Liver (tissue), 9 donors: Measurements from ENCODE around the gene FXYD4. TPM values are rescaled to one million over a fixed set of nuclear protein-coding genes. Genes with fewer than 3 reads are reported as not detected.

Source experiments
- DNase-seq: peaks from one replicate; pipeline ENCODE4 v3.0.0-alpha.2; 2017; ENCODE audit warnings: low spot score
- H3K27ac ChIP-seq, 2 donors: one replicate each; pipeline ENCODE4 v1.7.0; 2013; ENCODE audit warnings: inconsistent platforms in 2 of 2, low read length in 2 of 2, control low read depth in 1 of 2, low read depth in 1 of 2, mild to moderate bottlenecking in 1 of 2
- H3K27me3 ChIP-seq, 4 donors: one replicate each; pipeline versions ENCODE4 v1.6.1 to v1.7.0; 2013; ENCODE audit warnings: low read length in 3 of 4, inconsistent platforms in 1 of 4, mild to moderate bottlenecking in 1 of 4, moderate library complexity in 1 of 4; ENCODE audit not compliant: control insufficient read depth in 4 of 4, insufficient read depth in 4 of 4
- H3K36me3 ChIP-seq, 4 donors: one replicate each; pipeline versions ENCODE4 v1.6.1 to v1.7.0; 2013; ENCODE audit warnings: low read length in 3 of 4, mild to moderate bottlenecking in 3 of 4, low read depth in 1 of 4, moderate library complexity in 1 of 4; ENCODE audit not compliant: control insufficient read depth in 4 of 4, insufficient read depth in 3 of 4
- H3K4me1 ChIP-seq, 4 donors: one replicate each; pipeline versions ENCODE4 v1.6.1 to v1.7.0; 2013; ENCODE audit warnings: low read length in 3 of 4, mild to moderate bottlenecking in 3 of 4, moderate library complexity in 1 of 4; ENCODE audit not compliant: control insufficient read depth in 4 of 4, insufficient read depth in 4 of 4
- H3K4me3 ChIP-seq, 3 donors: one replicate each; pipeline versions ENCODE4 v1.6.1 to v1.7.0; 2013; ENCODE audit warnings: low read length in 3 of 3, control low read depth in 1 of 3, low read depth in 1 of 3, mild to moderate bottlenecking in 1 of 3
- H3K9ac ChIP-seq, 2 donors: one replicate each; pipeline ENCODE4 v1.7.0; 2013; ENCODE audit warnings: low read length in 2 of 2, mild to moderate bottlenecking in 2 of 2, moderate library complexity in 2 of 2, control low read depth in 1 of 2, low read depth in 1 of 2
- H3K9me3 ChIP-seq, 4 donors: one replicate each; pipeline versions ENCODE4 v1.6.1 to v1.7.0; 2013; ENCODE audit warnings: low read length in 3 of 4; ENCODE audit not compliant: control insufficient read depth in 4 of 4
- ATF3 ChIP-seq: IDR thresholded peaks from 2 replicates; pipeline ENCODE4 v1.6.1; 2016; ENCODE audit warnings: antibody characterized with exemption
- CTCF ChIP-seq: fragments of 150-350 bp; IDR thresholded peaks from 2 replicates; pipeline ENCODE4 v1.5.1; 2017; ENCODE audit warnings: improper control_type of control experiment, low read depth, low read length; ENCODE audit not compliant: missing input control
- EGR1 ChIP-seq, 2 donors: IDR thresholded peaks; 2 replicates each; pipeline ENCODE4 v1.6.1; 2016 to 2018; ENCODE audit warnings: antibody characterized with exemption in 2 of 2, low read depth in 2 of 2
- FOXA1 ChIP-seq: IDR thresholded peaks from 2 replicates; pipeline ENCODE4 v1.6.1; 2016; ENCODE audit warnings: antibody characterized with exemption
- FOXA2 ChIP-seq: IDR thresholded peaks from 2 replicates; pipeline ENCODE4 v1.6.1; 2016; ENCODE audit warnings: antibody characterized with exemption
- GABPA ChIP-seq, 2 donors: IDR thresholded peaks in 1 of 2; conservative IDR thresholded peaks in 1 of 2; 2 replicates each; pipeline ENCODE4 v1.6.1; 2016; ENCODE audit warnings: antibody characterized with exemption in 2 of 2, mild to moderate bottlenecking in 1 of 2, moderate library complexity in 1 of 2
- HNF4A ChIP-seq, 2 donors: conservative IDR thresholded peaks; 2 replicates each; pipeline ENCODE4 v1.6.1; 2016; ENCODE audit warnings: antibody characterized with exemption in 2 of 2, mild to moderate bottlenecking in 2 of 2
- HNF4G ChIP-seq: IDR thresholded peaks from 2 replicates; pipeline ENCODE4 v1.6.1; 2016; ENCODE audit warnings: antibody characterized with exemption
- JUND ChIP-seq, 2 donors: IDR thresholded peaks; 2 replicates each; pipeline ENCODE4 v1.6.1; 2016; ENCODE audit warnings: antibody characterized with exemption in 2 of 2
- MAX ChIP-seq: IDR thresholded peaks from 2 replicates; pipeline ENCODE4 v1.6.1; 2016; ENCODE audit warnings: antibody characterized with exemption
- NR2F2 ChIP-seq: IDR thresholded peaks from 2 replicates; pipeline ENCODE4 v1.6.1; 2016; ENCODE audit warnings: antibody characterized with exemption
- RAD21 ChIP-seq, 2 donors: IDR thresholded peaks; 2 replicates each; pipeline ENCODE4 v1.6.1; 2016; ENCODE audit warnings: antibody characterized with exemption in 2 of 2, mild to moderate bottlenecking in 2 of 2
- RXRA ChIP-seq, 2 donors: IDR thresholded peaks; 2 replicates each; pipeline ENCODE4 v1.6.1; 2017 to 2018; ENCODE audit warnings: antibody characterized with exemption in 2 of 2, mild to moderate bottlenecking in 1 of 2
- SP1 ChIP-seq: IDR thresholded peaks from 2 replicates; pipeline ENCODE4 v1.6.1; 2018; ENCODE audit warnings: antibody characterized with exemption, mild to moderate bottlenecking
- TAF1 ChIP-seq: conservative IDR thresholded peaks from 2 replicates; pipeline ENCODE4 v1.6.1; 2016; ENCODE audit warnings: antibody characterized with exemption, mild to moderate bottlenecking
- YY1 ChIP-seq: IDR thresholded peaks from 2 replicates; pipeline ENCODE4 v1.6.1; 2016; ENCODE audit warnings: antibody characterized with exemption, mild to moderate bottlenecking
- ZBTB33 ChIP-seq: IDR thresholded peaks from 2 replicates; pipeline ENCODE4 v1.6.1; 2016; ENCODE audit warnings: antibody characterized with exemption
- WGBS: extraction: QIAGEN DNeasy Blood & Tissue Kit; methylation state at CpG from one replicate; pipeline ENCODE4 v1.1.7; 2013; 5-methylcytosine and 5-hydroxymethylcytosine counted together
- polyA plus RNA-seq, 2 donors: library from polyadenylated mRNA; stranded (reverse) in 1 of 2; unstranded in 1 of 2; fragments of 200-250 nt in 1 of 2; fragments of >200 nt in 1 of 2; fragmentation: Nextera tagmentation in 1 of 2; extraction: Ambion mirVana in 1 of 2; gene quantifications; one replicate each; pipeline versions ENCODE4 v1.2.1 to v1.2.3, GENCODE V29; 2013 to 2015
- total RNA-seq, 2 donors: library from RNA; depleted of rRNA; stranded (reverse); fragments of >200 nt; gene quantifications; one replicate each; pipeline ENCODE4 v1.2.3, GENCODE V29; 2014
- donor health status: healthy.
- donor health status: healthy.
- donor health status: healthy.
- donor health status: healthy.
- donor health status: healthy.

Gene FXYD4
- total and polyA plus RNA-seq, 4 donors = not detected

- no peaks in the 10 kb centered on the region for H3K36me3 ChIP-seq
- peak overlapping the region in 1 of 3 donors; percentile 12 for H3K4me3 ChIP-seq
- H3K4me1 ChIP-seq = no peaks in the 10 kb centered on the region
- WGBS = 8% methylated on average over 26 of the region's 26 CpGs
- H3K9me3 ChIP-seq = no peaks in the 10 kb centered on the region
- no peaks in the 10 kb centered on the region for H3K27me3 ChIP-seq
- peak; percentile 77 for DNase-seq
- no peak overlapping the region for H3K9ac ChIP-seq
- TF ChIP-seq RAD21 (IDR thresholded peaks at IDR 0.05) = no peak
- TF ChIP-seq RXRA (IDR thresholded peaks at IDR 0.05) = no peak
- TF ChIP-seq NR2F2 = no peak
- TF ChIP-seq FOXA2 = no peak
- no peak for TF ChIP-seq YY1
- no peak for TF ChIP-seq SP1
- no peak for TF ChIP-seq JUND (IDR thresholded peaks at IDR 0.05)
- no peak for TF ChIP-seq MAX
- H3K27ac ChIP-seq = no peak overlapping the region
These were observed 48.7 kb upstream of the FXYD4 start for GRCh38 chr10:43322769-43323168.

GRCh38 chr10:43323245-43323644, 48.2 kb upstream of the FXYD4 start:
- Histone ChIP-seq H3K27ac (no peak overlapping the region), H3K9ac (no peak overlapping the region)
- DNase-seq = no peak

GRCh38 chr10:43324876-43325275, 46.6 kb upstream of the FXYD4 start:
- Histone ChIP-seq H3K36me3 (no peaks in the 10 kb centered on the region), H3K9me3 (no peaks in the 10 kb centered on the region), H3K27ac (no peak overlapping the region), H3K4me1 (no peaks in the 10 kb centered on the region), H3K27me3 (no peaks in the 10 kb centered on the region), H3K9ac (no peak overlapping the region), H3K4me3 (no peak overlapping the region)
- 88% methylated on average over 3 of the region's 3 CpGs for WGBS
- DNase-seq = no peak
- TF ChIP-seq ZBTB33 (no peak), YY1 (no peak), EGR1 (IDR thresholded peaks at IDR 0.05; ENCODE audit: low read depth in 2 of 2) (no peak), GABPA (IDR thresholded peaks at IDR 0.05 in 1 of 2, conservative IDR thresholded peaks at IDR 0.05 in 1 of 2) (no peak), CTCF (no peak), ATF3 (no peak), JUND (IDR thresholded peaks at IDR 0.05) (no peak), HNF4A (conservative IDR thresholded peaks at IDR 0.05) (no peak), TAF1 (no peak), MAX (no peak), SP1 (no peak)

More at GRCh38 chr10:43323245-43323644, 48.2 kb upstream of the FXYD4 start:
- Histone ChIP-seq H3K9me3 (no peaks in the 10 kb centered on the region), H3K4me1 (no peaks in the 10 kb centered on the region), H3K27me3 (no peaks in the 10 kb centered on the region), H3K4me3 (no peak overlapping the region), H3K36me3 (no peaks in the 10 kb centered on the region)
- TF ChIP-seq NR2F2 = no peak
- TF ChIP-seq RXRA (IDR thresholded peaks at IDR 0.05) = no peak
- TF ChIP-seq JUND (IDR thresholded peaks at IDR 0.05) = no peak
- TF ChIP-seq HNF4G = no peak
- TF ChIP-seq FOXA1 = no peak
- TF ChIP-seq ATF3 = no peak
- TF ChIP-seq TAF1 = no peak
- TF ChIP-seq ZBTB33 = no peak
- TF ChIP-seq EGR1 (IDR thresholded peaks at IDR 0.05; ENCODE audit: low read depth in 2 of 2) = no peak
- TF ChIP-seq FOXA2 = no peak
- TF ChIP-seq MAX = no peak
- 71% methylated on average over 14 of the region's 14 CpGs for WGBS
